ENCODE measurements around the gene KSR2. TPM values are rescaled to one million over a fixed set of nuclear protein-coding genes. Genes with fewer than 3 reads are reported as not detected.

Gene KSR2
- total RNA-seq, 1 donor from 2014 or later, result 1.4 TPM

- Histone ChIP-seq H3K4me3 (no peak overlapping the region), H3K9me3 (no peaks in the 10 kb centered on the region), H3K27me3 (no peaks in the 10 kb centered on the region), H3K27ac (no peak overlapping the region), H3K36me3 (no peaks in the 10 kb centered on the region), H3K4me1 (no peaks in the 10 kb centered on the region)
- no peak for ATAC-seq
- no peak for DNase-seq
- intact Hi-C loops (cut with DNase I), result no loop called here
- TF ChIP-seq CTCF (IDR thresholded peaks at IDR 0.05), result no peak
Observed at GRCh38 chr12:117545216-117545615, 423.6 kb downstream of the KSR2 start.

GRCh38 chr12:117540011-117540410, 428.8 kb downstream of the KSR2 start:
- no peak for DNase-seq
- H3K4me1 ChIP-seq, result no peaks in the 10 kb centered on the region
- no peak overlapping the region for H3K27ac ChIP-seq
- H3K4me3 ChIP-seq, result no peak overlapping the region
- H3K36me3 ChIP-seq, result no peaks in the 10 kb centered on the region
- H3K27me3 ChIP-seq, result no peaks in the 10 kb centered on the region
- intact Hi-C loops (cut with DNase I), result no loop called here
- no peak for TF ChIP-seq CTCF (IDR thresholded peaks at IDR 0.05)
- H3K9me3 ChIP-seq, result no peaks in the 10 kb centered on the region
- no peak for ATAC-seq

GRCh38 chr12:117538926-117539325, 429.9 kb downstream of the KSR2 start:
- Histone ChIP-seq H3K4me1 (no peaks in the 10 kb centered on the region), H3K36me3 (no peaks in the 10 kb centered on the region), H3K9me3 (no peaks in the 10 kb centered on the region), H3K27ac (no peak overlapping the region), H3K4me3 (no peak overlapping the region), H3K27me3 (no peaks in the 10 kb centered on the region)
- no peak for TF ChIP-seq CTCF (IDR thresholded peaks at IDR 0.05)
- intact Hi-C loops (cut with DNase I), result no loop called here
- ATAC-seq, result no peak
- DNase-seq, result no peak

GRCh38 chr12:117538032-117538690, 430.6 kb downstream of the KSR2 start:
- ATAC-seq (no peak), DNase-seq (no peak)
- no peak overlapping the region for H3K4me3 ChIP-seq
- H3K4me1 ChIP-seq, result no peaks in the 10 kb centered on the region
- no peaks in the 10 kb centered on the region for H3K9me3 ChIP-seq
- no peak for TF ChIP-seq CTCF (IDR thresholded peaks at IDR 0.05)
- intact Hi-C loops (cut with DNase I), result no loop called here
- H3K36me3 ChIP-seq, result no peaks in the 10 kb centered on the region
- no peak overlapping the region for H3K27ac ChIP-seq
- H3K27me3 ChIP-seq, result no peaks in the 10 kb centered on the region

GRCh38 chr12:117533687-117534086, 435.1 kb downstream of the KSR2 start:
- DNase-seq, result no peak
- intact Hi-C loops (cut with DNase I), result no loop called here
- H3K4me3 ChIP-seq, result no peak overlapping the region
- ATAC-seq, result peak; percentile 36
- no peaks in the 10 kb centered on the region for H3K9me3 ChIP-seq
- H3K36me3 ChIP-seq, result no peaks in the 10 kb centered on the region
- no peaks in the 10 kb centered on the region for H3K27me3 ChIP-seq
- H3K27ac ChIP-seq, result no peak overlapping the region
- no peaks in the 10 kb centered on the region for H3K4me1 ChIP-seq
- no peak for TF ChIP-seq CTCF (IDR thresholded peaks at IDR 0.05)

GRCh38 chr12:117530796-117531195, 438.0 kb downstream of the KSR2 start:
- DNase-seq (no peak), ATAC-seq (no peak)
- no peaks in the 10 kb centered on the region for H3K27me3 ChIP-seq
- no peaks in the 10 kb centered on the region for H3K36me3 ChIP-seq
- no peaks in the 10 kb centered on the region for H3K4me1 ChIP-seq
- TF ChIP-seq CTCF (IDR thresholded peaks at IDR 0.05), result no peak
- no peaks in the 10 kb centered on the region for H3K9me3 ChIP-seq
- intact Hi-C loops (cut with DNase I), result no loop called here
- no peak overlapping the region for H3K4me3 ChIP-seq
- no peak overlapping the region for H3K27ac ChIP-seq

All from upper lobe of right lung (tissue), 1 donor.